Vagina (tissue), 2 donors: Measurements from ENCODE around the gene OSBP2. TPM values are rescaled to one million over a fixed set of nuclear protein-coding genes. Genes with fewer than 3 reads are reported as not detected.

Experiments used
- DNase-seq, 2 donors: peaks; one replicate each; pipeline ENCODE4 v3.0.0-alpha.2; 2017; ENCODE audit errors: extremely low spot score in 2 of 2
- H3K27ac ChIP-seq: fragments of 200-600 bp; sonication (generic); one replicate; pipeline ENCODE4 v1.5.1; 2019
- H3K27me3 ChIP-seq: fragments of 200-600 bp; sonication (generic); one replicate; pipeline ENCODE4 v1.5.1; 2019
- H3K36me3 ChIP-seq, 2 donors: fragments of 200-600 bp; sonication (generic); one replicate each; pipeline ENCODE4 v1.5.1; 2017 to 2019
- H3K4me1 ChIP-seq: fragments of 200-600 bp; sonication (generic); one replicate; pipeline ENCODE4 v1.5.1; 2019
- H3K4me3 ChIP-seq, 2 donors: fragments of 200-600 bp; sonication (generic); 1 replicate in 1 of 2; 2 replicates in 1 of 2; pipeline ENCODE4 v1.5.1; 2016 to 2019
- H3K9me3 ChIP-seq: fragments of 200-600 bp; sonication (generic); one replicate; pipeline ENCODE4 v1.5.1; 2019
- CTCF ChIP-seq, 3 experiments: fragments of 450-650 bp in 2 of 3; fragments of 200-600 bp in 1 of 3; sonication (generic) in 1 of 3; IDR thresholded peaks; one replicate each; pipeline ENCODE4 v1.5.1; 2017 to 2019; ENCODE audit warnings: antibody characterized with exemption in 3 of 3, mild to moderate bottlenecking in 2 of 3, moderate library complexity in 2 of 3
- POLR2A ChIP-seq, 2 donors: fragments of 450-650 bp; IDR thresholded peaks; one replicate each; pipeline ENCODE4 v1.6.1; 2017; ENCODE audit warnings: antibody characterized with exemption in 2 of 2, mild to moderate bottlenecking in 2 of 2, moderate library complexity in 2 of 2
- POLR2AphosphoS5 ChIP-seq, 2 donors: sonication (generic); formaldehyde crosslinking; IDR thresholded peaks; one replicate each; pipeline ENCODE4 v1.9.0; 2017; ENCODE audit warnings: antibody characterized with exemption in 2 of 2, mild to moderate bottlenecking in 2 of 2, low read depth in 1 of 2; ENCODE audit not compliant: insufficient read depth in 1 of 2
- intact Hi-C: fragments of 100-400 bp; cut with DNase I; formaldehyde crosslinking; loops from one replicate; pipeline ENCODE4 v1.15.1; 2023
- total RNA-seq: library from RNA; depleted of rRNA; stranded (reverse); fragments of >200 nt; gene quantifications from one replicate; pipeline ENCODE4 v1.2.3, GENCODE V29; 2016

OSBP2 gene
- total RNA-seq, 1 donor from 2014 or later: 3.7 TPM

GRCh38 chr22:30902496-30903357 is 208.1 kb downstream of the OSBP2 start:
- no peak overlapping the region for H3K27ac ChIP-seq
- intact Hi-C loops: no loop called here
- H3K9me3 ChIP-seq: peaks cover 3% of the 10 kb centered on the region
- peak in 1 of 2 donors; percentile 52 for DNase-seq
- no peaks in the 10 kb centered on the region for H3K4me1 ChIP-seq
- H3K36me3 ChIP-seq: peaks cover 0 to 3% of the 10 kb centered on the region in 2 donors
- H3K4me3 ChIP-seq: no peak overlapping the region
- H3K27me3 ChIP-seq: no peaks in the 10 kb centered on the region
- TF ChIP-seq POLR2AphosphoS5 (IDR thresholded peaks at IDR 0.05; ENCODE audit: insufficient read depth in 1 of 2, low read depth in 1 of 2) (no peak), POLR2A (IDR thresholded peaks at IDR 0.05) (no peak), CTCF (IDR thresholded peaks at IDR 0.05) (no peak)

DNA sequence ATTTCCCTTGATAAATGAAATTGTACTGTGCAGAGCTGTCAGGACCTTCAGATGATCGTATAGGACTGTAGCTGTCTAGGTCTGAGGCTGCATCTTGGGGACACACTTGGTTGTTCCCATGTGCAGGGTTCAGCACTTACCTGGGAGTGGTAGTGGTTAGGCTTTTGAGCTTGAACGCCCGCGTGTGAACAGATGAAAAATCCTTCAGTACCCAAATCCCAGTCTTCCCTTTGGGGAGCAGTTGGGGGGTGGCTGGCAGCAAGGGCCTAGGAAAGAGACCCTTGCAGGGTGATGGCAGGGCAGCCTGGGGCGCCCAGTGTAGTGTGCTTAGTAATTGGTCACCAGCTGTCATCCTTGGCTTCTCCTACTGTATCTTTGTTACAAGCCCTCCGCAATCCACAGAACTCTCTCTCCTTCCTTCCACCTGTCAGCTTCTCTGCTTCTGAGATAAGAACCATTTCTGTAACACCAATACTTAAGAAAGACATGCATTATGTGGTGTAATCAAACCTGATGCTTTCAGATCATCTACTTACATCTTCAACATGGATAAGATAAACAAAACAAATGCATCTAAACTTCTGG is 209.3 kb downstream of the OSBP2 start:
- Histone ChIP-seq H3K4me3 (no peak overlapping the region), H3K4me1 (no peaks in the 10 kb centered on the region), H3K36me3 (peaks cover 0 to 3% of the 10 kb centered on the region in 2 donors), H3K9me3 (peaks cover 3% of the 10 kb centered on the region), H3K27ac (no peak overlapping the region), H3K27me3 (no peaks in the 10 kb centered on the region)
- peak in 1 of 2 donors; percentile 52 for DNase-seq
- TF ChIP-seq POLR2AphosphoS5 (IDR thresholded peaks at IDR 0.05; ENCODE audit: insufficient read depth in 1 of 2, low read depth in 1 of 2) (no peak), POLR2A (IDR thresholded peaks at IDR 0.05) (no peak), CTCF (IDR thresholded peaks at IDR 0.05) (no peak)
- intact Hi-C loops: no loop called here

DNA sequence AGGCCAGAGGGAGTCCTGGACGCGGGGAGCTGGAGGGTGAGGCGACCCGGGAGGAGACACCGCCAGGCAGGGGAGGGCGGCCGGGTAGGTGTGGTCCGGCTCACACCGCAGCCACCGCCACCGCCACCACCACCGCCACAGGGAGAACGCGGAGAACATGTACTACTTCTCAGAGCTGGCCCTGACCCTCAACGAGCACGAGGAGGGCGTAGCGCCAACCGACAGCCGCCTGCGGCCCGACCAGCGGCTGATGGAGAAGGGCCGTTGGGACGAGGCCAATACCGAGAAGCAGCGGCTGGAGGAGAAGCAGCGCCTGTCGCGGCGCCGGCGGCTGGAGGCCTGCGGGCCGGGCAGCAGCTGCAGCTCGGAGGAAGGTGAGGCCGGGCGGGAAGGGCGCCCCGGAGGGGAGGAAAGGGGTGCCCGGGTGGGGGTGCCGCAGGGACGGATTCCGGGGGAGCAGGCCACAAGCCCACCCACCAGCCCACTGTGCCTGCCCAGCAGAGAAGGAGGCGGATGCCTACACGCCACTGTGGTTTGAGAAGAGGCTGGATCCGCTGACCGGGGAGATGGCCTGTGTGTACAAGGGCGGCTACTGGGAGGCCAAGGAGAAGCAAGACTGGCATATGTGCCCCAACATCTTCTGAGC is 211.1 kb downstream of the OSBP2 start:
- Histone ChIP-seq H3K27ac (no peak overlapping the region), H3K36me3 (no peaks in the 10 kb centered on the region), H3K4me3 (no peak overlapping the region), H3K4me1 (no peaks in the 10 kb centered on the region), H3K27me3 (no peaks in the 10 kb centered on the region), H3K9me3 (no peaks in the 10 kb centered on the region)
- DNase-seq: peak in 1 of 2 donors; percentile 74
- intact Hi-C loops: no loop called here
- TF ChIP-seq CTCF (IDR thresholded peaks at IDR 0.05) (no peak), POLR2A (IDR thresholded peaks at IDR 0.05) (no peak), POLR2AphosphoS5 (IDR thresholded peaks at IDR 0.05; ENCODE audit: insufficient read depth in 1 of 2, low read depth in 1 of 2) (no peak)

- Histone ChIP-seq H3K4me3 (no peak overlapping the region), H3K27me3 (no peaks in the 10 kb centered on the region), H3K9me3 (no peaks in the 10 kb centered on the region), H3K27ac (no peak overlapping the region), H3K4me1 (no peaks in the 10 kb centered on the region), H3K36me3 (no peaks in the 10 kb centered on the region)
- intact Hi-C loops: no loop called here
- no peak for DNase-seq
- TF ChIP-seq POLR2A (IDR thresholded peaks at IDR 0.05) (no peak), CTCF (IDR thresholded peaks at IDR 0.05) (no peak), POLR2AphosphoS5 (IDR thresholded peaks at IDR 0.05; ENCODE audit: insufficient read depth in 1 of 2, low read depth in 1 of 2) (no peak)
Measured at GRCh38 chr22:30906411-30906810, 211.7 kb downstream of the OSBP2 start.
